Measurements from ENCODE around the gene BSCL2. TPM values are rescaled to one million over a fixed set of nuclear protein-coding genes. Genes with fewer than 3 reads are reported as not detected.

BSCL2 gene
- total RNA-seq, 2 donors from 2014 or later, result 44.6 to 248 TPM

- Histone ChIP-seq H3K4me1 (peaks cover 48% of the 10 kb centered on the region), H3K27me3 (no peaks in the 10 kb centered on the region), H3K36me3 (replicated peaks in 1 of 2; ENCODE audit: insufficient read depth in 1 of 2, low read depth in 2 of 2) (peaks cover 0 to 7% of the 10 kb centered on the region in 2 donors), H3K27ac (peak overlapping the region in 1 of 4 donors; percentile 92), H3K4me3 (no peak overlapping the region), H3K9me3 (no peaks in the 10 kb centered on the region)
- no peak for ATAC-seq
- 91 to 94% methylated on average over 10 to 21 of the region's 24 CpGs for WGBS, 2 donors
- TF ChIP-seq POLR2A (IDR thresholded peaks at IDR 0.05), result no peak
- TF ChIP-seq CTCF (IDR thresholded peaks at IDR 0.05), result no peak
- no peak for DNase-seq
- intact Hi-C loops (cut with DNase I), result no loop called here
Observed at GRCh38 chr11:62648185-62648966, 58.8 kb downstream of the BSCL2 start.

DNA sequence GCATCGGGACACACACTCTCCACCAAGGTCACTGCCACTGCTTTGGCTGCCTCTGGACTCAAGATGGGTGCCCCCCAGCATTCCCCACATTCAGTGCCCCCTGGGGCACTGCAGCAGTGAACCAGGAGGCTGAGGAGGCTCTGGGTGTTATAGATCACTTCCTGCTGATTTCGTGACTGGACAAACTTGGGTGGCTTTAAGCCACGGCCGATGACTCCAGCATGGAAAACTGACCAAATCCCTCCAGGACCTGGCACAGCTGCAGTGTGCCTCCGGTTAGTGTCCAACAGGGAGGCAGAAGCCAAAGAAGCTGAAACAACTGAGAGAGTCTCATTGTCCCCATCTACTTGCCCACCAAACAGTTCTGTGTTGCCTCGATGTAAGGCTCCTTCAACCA, 59.6 kb downstream of the BSCL2 start:
- intact Hi-C loops (cut with DNase I), result no loop called here
- no peaks in the 10 kb centered on the region for H3K9me3 ChIP-seq
- ATAC-seq (no peak), DNase-seq (no peak)
- peaks cover 48% of the 10 kb centered on the region for H3K4me1 ChIP-seq
- 53% methylated on average over 6 of the region's 6 CpGs; no CpG with 5 or more reads in 1 of the 2 donors for WGBS, 2 donors
- peak overlapping the region in 2 of 4 donors; percentile 79 to 92 for H3K27ac ChIP-seq
- H3K4me3 ChIP-seq, result no peak overlapping the region
- H3K36me3 ChIP-seq (replicated peaks in 1 of 2; ENCODE audit: insufficient read depth in 1 of 2, low read depth in 2 of 2), result peaks cover 0 to 7% of the 10 kb centered on the region in 2 donors
- no peaks in the 10 kb centered on the region for H3K27me3 ChIP-seq
- no peak for TF ChIP-seq POLR2A (IDR thresholded peaks at IDR 0.05)
- no peak for TF ChIP-seq CTCF (IDR thresholded peaks at IDR 0.05)

DNA sequence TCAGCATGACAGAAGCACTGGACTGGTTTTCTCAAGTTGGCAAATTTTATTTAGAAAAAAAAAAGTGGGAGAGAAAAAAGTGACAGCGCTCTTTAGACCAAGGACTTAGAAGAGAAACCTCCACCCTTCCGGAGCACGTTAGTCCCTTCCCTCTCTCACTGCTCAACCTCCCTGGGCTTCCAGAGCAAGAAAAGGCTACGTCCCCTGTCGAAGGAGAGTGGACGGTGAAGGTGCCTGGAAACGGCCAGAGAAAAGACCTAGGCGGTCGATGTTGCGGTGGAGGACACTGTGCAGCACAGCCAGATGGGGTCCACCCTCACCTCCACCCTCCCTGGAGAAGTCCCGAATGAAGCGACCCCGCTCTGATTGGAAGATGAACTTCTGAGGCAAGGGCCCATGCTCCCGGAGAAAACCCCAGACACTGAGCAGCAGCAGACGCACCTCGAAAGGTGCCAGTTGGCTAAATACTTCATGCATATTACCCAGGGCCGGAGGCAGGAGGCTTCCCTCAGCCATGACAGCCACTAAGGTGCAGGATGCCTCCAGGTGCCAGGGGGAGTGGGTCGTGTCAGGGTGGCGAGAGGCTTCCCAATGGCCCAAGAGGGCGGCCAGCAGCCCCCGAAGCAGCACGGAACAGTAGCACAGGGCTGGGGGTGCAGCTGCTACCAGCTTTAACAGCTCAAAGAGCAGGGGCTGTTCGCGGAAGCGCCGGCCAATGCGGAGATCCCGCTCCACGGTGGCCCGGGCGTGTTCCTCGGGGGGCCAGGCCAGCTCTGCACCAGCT, 60.2 kb downstream of the BSCL2 start:
- H3K4me1 ChIP-seq, result peaks cover 42% of the 10 kb centered on the region
- peaks cover 0 to 7% of the 10 kb centered on the region in 2 donors for H3K36me3 ChIP-seq (replicated peaks in 1 of 2; ENCODE audit: insufficient read depth in 1 of 2, low read depth in 2 of 2)
- no peaks in the 10 kb centered on the region for H3K9me3 ChIP-seq
- no peak for TF ChIP-seq CTCF (IDR thresholded peaks at IDR 0.05)
- no peak for TF ChIP-seq POLR2A (IDR thresholded peaks at IDR 0.05)
- WGBS, 2 donors, result 19 to 35% methylated on average over 11 to 32 of the region's 32 CpGs
- H3K4me3 ChIP-seq, result no peak overlapping the region
- peak overlapping the region in 3 of 4 donors; percentile 79 to 92 (median 87) for H3K27ac ChIP-seq
- DNase-seq (peak in 2 of 4 donors; percentile 8 to 38), ATAC-seq (peak; percentile 15)
- intact Hi-C loops (cut with DNase I), result no loop called here
- H3K27me3 ChIP-seq, result no peaks in the 10 kb centered on the region

DNA sequence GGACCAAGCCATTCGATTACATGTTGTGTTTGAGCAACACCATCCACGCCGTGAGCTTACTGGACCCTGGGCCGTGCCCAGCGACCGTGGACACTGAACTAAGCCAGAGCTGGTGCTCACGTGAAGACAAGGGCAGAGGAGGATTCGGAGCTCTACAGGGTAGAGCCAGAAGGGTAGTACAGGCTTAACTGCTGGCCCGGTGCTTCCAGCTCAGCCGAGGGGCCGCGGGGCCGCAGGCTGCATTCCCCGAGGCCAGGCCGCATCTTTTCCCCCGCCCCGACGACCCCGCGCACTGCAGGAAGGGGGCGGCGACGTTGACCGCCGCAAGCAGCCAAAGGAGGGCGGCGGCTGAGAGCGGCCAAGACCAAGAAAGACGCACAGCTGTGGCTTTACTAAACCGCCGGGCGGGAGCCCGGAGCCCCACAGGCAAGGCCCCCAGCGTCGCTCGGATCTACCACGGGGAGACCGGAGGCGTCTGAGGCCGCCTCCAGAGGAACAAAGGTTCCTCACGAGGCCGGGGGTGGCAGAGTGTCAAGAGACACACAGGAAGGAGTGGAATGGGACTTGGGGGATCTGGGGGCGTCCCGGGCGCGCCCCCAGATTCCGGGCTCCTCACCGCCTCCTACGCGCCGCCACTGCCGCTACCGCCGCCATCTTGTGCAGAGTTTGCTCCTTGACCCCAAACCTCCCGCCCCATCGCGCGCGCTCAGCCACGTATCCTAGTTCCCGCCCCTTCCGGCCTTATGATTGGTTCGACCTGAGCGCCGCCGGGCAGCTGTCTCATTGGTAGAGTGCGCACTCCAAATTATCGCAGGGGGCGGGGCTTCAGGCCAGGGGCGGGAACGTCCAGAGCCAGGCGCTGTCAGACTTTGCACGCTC, 61.0 kb downstream of the BSCL2 start, which contains the start of gene GANAB:
Gene GANAB (minus strand): TSS at position 668 of the 879 bp plus-strand sequence. CDS start 14 bp downstream, at position 654.
- intact Hi-C loops (cut with DNase I), result no loop called here
- TF ChIP-seq POLR2A (IDR thresholded peaks at IDR 0.05), result peak; percentile 63 to 89 (median 87)
- no peak for TF ChIP-seq CTCF (IDR thresholded peaks at IDR 0.05)
- DNase-seq (peak; percentile 99 to 100 (median 100)), ATAC-seq (peak; percentile 99)
- Histone ChIP-seq H3K4me3 (peak within 1 kb of the TSS; percentile 84 to 98), H3K4me1 (peaks cover 34% of the 10 kb centered on the region), H3K27me3 (no peaks in the 10 kb centered on the region), H3K9me3 (no peaks in the 10 kb centered on the region), H3K27ac (peak within 1 kb of the TSS; percentile 79 to 92 (median 84)), H3K36me3 (replicated peaks in 1 of 2; ENCODE audit: insufficient read depth in 1 of 2, low read depth in 2 of 2) (peaks cover 0 to 7% of the 10 kb centered on the region in 2 donors)
- WGBS, 2 donors, result 0% methylated on average over 14 to 72 of the region's 73 CpGs

All from body of pancreas (tissue), 4 donors.